GM18508 (cell line): ENCODE results near the gene PPP1R12B.
"Not testable (repeated sequence)": the region's sequence is repeated elsewhere in the genome, so short reads cannot be mapped to it uniquely, and the experiment has no call there.

ENCODE experiments used
- ATAC-seq: cut with Tn5 transposase; IDR thresholded peaks from one replicate; pipeline ENCODE4 v1.9.1; 2021; ENCODE audit warnings: moderate number of reproducible peaks; ENCODE audit not compliant: insufficient read depth, unreplicated experiment

Gene PPP1R12B

GRCh38 chr1:202623075-202623474 lies 274.6 kb downstream of the PPP1R12B start:
- no peak for ATAC-seq

GRCh38 chr1:202623476-202623875 lies 275.0 kb downstream of the PPP1R12B start:
- not testable (repeated sequence) for ATAC-seq

- no peak for ATAC-seq
Measured at GRCh38 chr1:202624088-202624780, 275.7 kb downstream of the PPP1R12B start.

- no peak for ATAC-seq
Measured at GRCh38 chr1:202624781-202625108, 276.2 kb downstream of the PPP1R12B start.

- no peak for ATAC-seq
Measured at GRCh38 chr1:202625416-202626360, 277.2 kb downstream of the PPP1R12B start.

GRCh38 chr1:202627036-202627435 lies 278.5 kb downstream of the PPP1R12B start:
- ATAC-seq, result not testable (repeated sequence)

GRCh38 chr1:202627841-202628565 lies 279.5 kb downstream of the PPP1R12B start:
- ATAC-seq, result no peak

- no peak for ATAC-seq
Measured at GRCh38 chr1:202628646-202629215, 280.2 kb downstream of the PPP1R12B start.

GRCh38 chr1:202629257-202629811 lies 280.8 kb downstream of the PPP1R12B start:
- ATAC-seq, result not testable (repeated sequence)

- ATAC-seq, result not testable (repeated sequence)
Measured at GRCh38 chr1:202630096-202630495, 281.6 kb downstream of the PPP1R12B start.

- ATAC-seq, result no peak
Measured at GRCh38 chr1:202630541-202630940, 282.0 kb downstream of the PPP1R12B start.

- no peak for ATAC-seq
Measured at GRCh38 chr1:202631076-202631923, 282.8 kb downstream of the PPP1R12B start.

GRCh38 chr1:202632241-202632640 lies 283.7 kb downstream of the PPP1R12B start:
- ATAC-seq, result no peak

- not testable (repeated sequence) for ATAC-seq
Measured at GRCh38 chr1:202636171-202636570, 287.7 kb downstream of the PPP1R12B start.

- not testable (repeated sequence) for ATAC-seq
Measured at GRCh38 chr1:202637321-202638018, 289.0 kb downstream of the PPP1R12B start.

GRCh38 chr1:202638019-202638700 lies 289.7 kb downstream of the PPP1R12B start:
- no peak for ATAC-seq

GRCh38 chr1:202638701-202639305 lies 290.3 kb downstream of the PPP1R12B start:
- ATAC-seq, result not testable (repeated sequence)

GRCh38 chr1:202639500-202639899 lies 291.0 kb downstream of the PPP1R12B start:
- ATAC-seq, result no peak
